ENCODE results near the gene ZBED5.
"Not testable (repeated sequence)": the region's sequence is repeated elsewhere in the genome, so short reads cannot be mapped to it uniquely, and the experiment has no call there.

Gene ZBED5

GRCh38 chr11:10844356-10844755 lies 13.5 kb downstream of the ZBED5 start:
- TF ChIP-seq CTCF (IDR thresholded peaks at IDR 0.05; ENCODE audit: low read depth, low read length, missing control alignments) = no peak
- H3K4me3 ChIP-seq (replicated peaks; ENCODE audit: low read depth, low read length) = no peak overlapping the region
- DNase-seq (ENCODE audit: extremely low read depth, low read depth) = no peak

GRCh38 chr11:10838881-10839280 lies 19.0 kb downstream of the ZBED5 start:
- H3K4me3 ChIP-seq (replicated peaks; ENCODE audit: low read depth, low read length) = no peak overlapping the region
- TF ChIP-seq CTCF (IDR thresholded peaks at IDR 0.05; ENCODE audit: low read depth, low read length, missing control alignments) = no peak
- no peak for DNase-seq (ENCODE audit: extremely low read depth, low read depth)

GRCh38 chr11:10838083-10838482 lies 19.8 kb downstream of the ZBED5 start:
- no peak for TF ChIP-seq CTCF (IDR thresholded peaks at IDR 0.05; ENCODE audit: low read depth, low read length, missing control alignments)
- DNase-seq (ENCODE audit: extremely low read depth, low read depth) = no peak
- H3K4me3 ChIP-seq (replicated peaks; ENCODE audit: low read depth, low read length) = no peak overlapping the region

GRCh38 chr11:10836884-10837283 lies 21.0 kb downstream of the ZBED5 start:
- H3K4me3 ChIP-seq (replicated peaks; ENCODE audit: low read depth, low read length) = not testable (repeated sequence)

GRCh38 chr11:10829139-10829538 lies 28.7 kb downstream of the ZBED5 start:
- no peak for DNase-seq (ENCODE audit: extremely low read depth, low read depth)
- TF ChIP-seq CTCF (IDR thresholded peaks at IDR 0.05; ENCODE audit: low read depth, low read length, missing control alignments) = no peak
- no peak overlapping the region for H3K4me3 ChIP-seq (replicated peaks; ENCODE audit: low read depth, low read length)

More at GRCh38 chr11:10836884-10837283, 21.0 kb downstream of the ZBED5 start:
- DNase-seq (ENCODE audit: extremely low read depth, low read depth) = not testable (repeated sequence)

GRCh38 chr11:10828402-10828801 lies 29.5 kb downstream of the ZBED5 start:
- no peak for DNase-seq (ENCODE audit: extremely low read depth, low read depth)
- no peak for TF ChIP-seq CTCF (IDR thresholded peaks at IDR 0.05; ENCODE audit: low read depth, low read length, missing control alignments)

GRCh38 chr11:10824888-10825287 lies 33.0 kb downstream of the ZBED5 start:
- no peak for TF ChIP-seq CTCF (IDR thresholded peaks at IDR 0.05; ENCODE audit: low read depth, low read length, missing control alignments)
- H3K4me3 ChIP-seq (replicated peaks; ENCODE audit: low read depth, low read length) = no peak overlapping the region

More at GRCh38 chr11:10828402-10828801, 29.5 kb downstream of the ZBED5 start:
- H3K4me3 ChIP-seq (replicated peaks; ENCODE audit: low read depth, low read length) = no peak overlapping the region

More at GRCh38 chr11:10824888-10825287, 33.0 kb downstream of the ZBED5 start:
- DNase-seq (ENCODE audit: extremely low read depth, low read depth) = no peak

All from HFF-Myc (cell line).